Activated CD4-positive, alpha-beta T cell treated with anti-CD3 and anti-CD28 coated beads, Interleukin-2, amount 10 ng/mL, durations not matched to agents 7 days and 5 days (primary cell): ENCODE results near the gene VSTM2A. TPM values are rescaled to one million over a fixed set of nuclear protein-coding genes. Genes with fewer than 3 reads are reported as not detected.
"Not testable (repeated sequence)": the region's sequence is repeated elsewhere in the genome, so short reads cannot be mapped to it uniquely, and the experiment has no call there.

Experiments used
- CTCF ChIA-PET: fragments of 350-600 bp; sonication (Branson Sonifier 250); formaldehyde crosslinking; loops from one replicate; lab custom pipeline; 2021; ENCODE audit warnings: antibody characterized with exemption; lab: Charles Lee
- POLR2A ChIA-PET: fragments of 350-600 bp; sonication (Branson Sonifier 250); formaldehyde crosslinking; loops from one replicate; lab custom pipeline; 2021; ENCODE audit warnings: antibody characterized with exemption; lab: Charles Lee
- DNase-seq: peaks from one replicate; pipeline ENCODE4 v3.0.0-alpha.2; 2020
- H3K27ac Mint-ChIP-seq: one replicate; pipeline ENCODE4 v1.8.0; 2021; ENCODE audit warnings: mild to moderate bottlenecking, moderate library complexity, mixed read lengths
- H3K27me3 Mint-ChIP-seq: one replicate; pipeline ENCODE4 v1.8.0; 2021; ENCODE audit warnings: mixed read lengths
- H3K36me3 Mint-ChIP-seq: one replicate; pipeline ENCODE4 v1.8.0; 2021; ENCODE audit warnings: low read depth, mixed read lengths
- H3K4me1 Mint-ChIP-seq: one replicate; pipeline ENCODE4 v1.8.0; 2021; ENCODE audit warnings: mixed read lengths
- H3K4me3 Mint-ChIP-seq: one replicate; pipeline ENCODE4 v1.8.0; 2021; ENCODE audit warnings: mild to moderate bottlenecking, moderate library complexity, mixed read lengths
- H3K9me3 Mint-ChIP-seq: one replicate; pipeline ENCODE4 v1.8.0; 2021; ENCODE audit warnings: mixed read lengths
- total RNA-seq, 2 experiments: library from RNA; stranded (reverse); gene quantifications; one replicate each; pipeline ENCODE4 v1.2.3, GENCODE V29; 2021

VSTM2A gene, protein sequence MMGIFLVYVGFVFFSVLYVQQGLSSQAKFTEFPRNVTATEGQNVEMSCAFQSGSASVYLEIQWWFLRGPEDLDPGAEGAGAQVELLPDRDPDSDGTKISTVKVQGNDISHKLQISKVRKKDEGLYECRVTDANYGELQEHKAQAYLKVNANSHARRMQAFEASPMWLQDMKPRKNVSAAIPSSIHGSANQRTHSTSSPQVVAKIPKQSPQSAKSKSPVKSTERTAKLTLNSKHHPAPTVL
- not detected for total RNA-seq

DNA sequence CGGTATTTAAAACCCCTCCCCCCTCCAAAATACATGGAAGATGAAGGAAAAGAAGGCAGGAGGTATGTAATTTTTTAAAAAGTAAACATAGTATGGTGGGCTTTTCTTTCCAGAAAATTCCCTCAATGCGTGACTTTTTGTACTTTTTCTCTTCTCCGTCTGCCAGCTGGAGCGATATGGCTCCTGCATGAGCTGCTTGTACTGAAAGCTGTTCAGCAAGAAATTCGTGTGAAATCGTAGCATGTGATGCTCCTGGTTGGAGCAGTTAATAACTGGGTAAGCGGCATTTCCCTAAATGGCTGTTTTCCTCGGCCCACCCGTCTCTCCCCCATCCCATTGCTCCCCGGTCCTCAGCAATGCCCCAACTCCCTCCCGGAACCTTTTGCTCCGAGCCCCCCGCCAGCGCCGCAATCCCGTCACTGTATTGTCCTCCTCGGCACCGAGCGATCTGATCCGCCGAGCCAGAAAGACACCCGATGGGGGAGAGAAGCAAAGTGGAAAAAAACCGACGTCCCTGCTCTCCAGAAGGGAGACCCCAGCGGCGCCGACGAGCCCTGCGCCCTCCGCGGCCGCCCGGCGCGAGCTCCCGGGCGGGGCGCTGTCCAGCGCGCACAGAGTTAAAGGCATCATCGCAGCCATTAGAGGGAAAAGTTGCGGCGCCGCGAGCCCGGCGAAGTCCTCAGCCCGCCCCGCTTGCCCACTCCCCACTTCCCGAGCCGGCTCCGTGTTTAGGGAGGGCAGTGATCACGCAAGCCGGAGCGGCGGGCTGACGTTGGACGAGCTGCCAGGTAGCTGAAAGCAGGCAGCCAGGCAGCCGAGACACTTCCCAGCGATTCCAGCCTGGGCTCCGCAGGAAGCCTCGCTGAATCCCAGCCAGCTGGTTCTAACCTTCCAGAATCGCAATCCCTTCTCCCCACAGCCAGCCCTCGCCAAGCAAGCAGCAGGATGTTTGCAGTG lies at the start of gene VSTM2A:
TSS of gene VSTM2A (plus strand) at position 707 of the 957 bp plus-strand sequence. CDS start 356 bp downstream, outside the sequence.
- Mint-ChIP-seq H3K27ac (no peak within 1 kb of the TSS), H3K4me3 (no peak within 1 kb of the TSS), H3K4me1 (no peaks in the 10 kb centered on the region), H3K9me3 (no peaks in the 10 kb centered on the region), H3K27me3 (peaks cover 34% of the 10 kb centered on the region), H3K36me3 (no peaks in the 10 kb centered on the region)
- ChIA-PET CTCF (no interaction called here), POLR2A (no interaction called here)
- no peak for DNase-seq

DNA sequence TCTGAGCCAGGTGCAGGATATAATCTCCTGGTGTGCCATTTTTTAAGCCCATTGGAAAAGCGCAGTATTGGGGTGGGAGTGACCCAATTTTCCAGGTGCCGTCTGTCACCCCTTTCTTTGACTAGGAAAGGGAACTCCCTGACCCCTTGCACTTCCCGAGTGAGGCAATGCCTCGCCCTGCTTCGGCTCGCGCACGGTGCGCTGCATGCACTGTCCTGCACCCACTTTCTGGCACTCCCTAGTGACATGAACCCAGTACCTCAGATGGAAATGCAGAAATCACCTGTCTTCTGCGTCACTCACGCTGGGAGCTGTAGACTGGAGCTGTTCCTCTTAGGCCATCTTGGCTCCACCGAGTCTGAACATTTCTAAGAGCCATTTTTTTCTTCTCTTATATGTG lies 37.6 kb upstream of the VSTM2A start:
- DNase-seq, POLR2A ChIA-PET, CTCF ChIA-PET, H3K9me3 Mint-ChIP-seq, H3K27me3 Mint-ChIP-seq, H3K4me3 Mint-ChIP-seq, H3K36me3 Mint-ChIP-seq, H3K4me1 Mint-ChIP-seq, H3K27ac Mint-ChIP-seq: not testable (repeated sequence)

DNA sequence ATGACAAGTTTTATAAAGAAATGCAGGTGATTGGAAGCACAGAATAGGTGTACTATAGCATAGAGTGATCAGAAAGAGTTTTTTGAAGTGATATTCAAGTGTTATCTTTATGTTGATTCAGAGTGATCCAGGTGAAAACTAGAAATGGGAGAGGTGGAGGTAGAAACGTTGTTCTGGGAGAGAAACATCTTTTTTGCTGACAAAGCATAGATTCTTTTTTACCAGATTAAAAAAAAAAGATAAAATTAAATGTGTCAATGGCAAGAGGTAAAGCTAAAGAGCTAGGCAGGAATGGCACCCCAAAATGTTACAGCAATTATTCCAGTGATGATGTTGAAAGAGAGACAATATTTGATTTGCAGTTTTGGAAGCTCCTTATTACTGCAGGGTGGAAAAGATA lies 12.6 kb upstream of the VSTM2A start:
- Mint-ChIP-seq H3K27ac (no peak overlapping the region), H3K4me3 (no peak overlapping the region), H3K4me1 (no peaks in the 10 kb centered on the region), H3K9me3 (peaks cover 17% of the 10 kb centered on the region), H3K27me3 (no peaks in the 10 kb centered on the region), H3K36me3 (no peaks in the 10 kb centered on the region)
- ChIA-PET CTCF (no interaction called here), POLR2A (no interaction called here)
- no peak for DNase-seq

DNA sequence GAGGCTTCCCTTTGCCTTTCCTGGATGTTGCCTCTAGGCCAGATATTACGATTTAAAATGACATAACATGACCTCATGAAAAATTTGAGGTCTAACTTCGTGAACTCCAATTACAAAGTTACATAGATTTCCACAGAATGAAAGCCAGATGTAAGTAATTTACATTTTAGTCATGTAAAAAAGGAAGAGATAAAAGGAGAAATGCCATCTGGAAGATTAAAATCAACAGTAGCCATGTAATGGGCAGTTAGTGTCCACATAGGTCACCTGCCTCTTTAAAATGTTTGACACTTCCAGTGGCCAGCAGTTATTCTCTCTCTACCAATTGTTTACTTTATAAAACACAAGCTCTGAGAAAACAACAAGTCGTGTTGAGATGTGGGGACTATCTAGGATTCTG lies 4.1 kb upstream of the VSTM2A start:
- Mint-ChIP-seq H3K27me3 (peaks cover 15% of the 10 kb centered on the region), H3K36me3 (no peaks in the 10 kb centered on the region), H3K4me1 (no peaks in the 10 kb centered on the region), H3K9me3 (peaks cover 4% of the 10 kb centered on the region), H3K27ac (no peak overlapping the region), H3K4me3 (no peak overlapping the region)
- DNase-seq, result no peak
- ChIA-PET CTCF (no interaction called here), POLR2A (no interaction called here)

DNA sequence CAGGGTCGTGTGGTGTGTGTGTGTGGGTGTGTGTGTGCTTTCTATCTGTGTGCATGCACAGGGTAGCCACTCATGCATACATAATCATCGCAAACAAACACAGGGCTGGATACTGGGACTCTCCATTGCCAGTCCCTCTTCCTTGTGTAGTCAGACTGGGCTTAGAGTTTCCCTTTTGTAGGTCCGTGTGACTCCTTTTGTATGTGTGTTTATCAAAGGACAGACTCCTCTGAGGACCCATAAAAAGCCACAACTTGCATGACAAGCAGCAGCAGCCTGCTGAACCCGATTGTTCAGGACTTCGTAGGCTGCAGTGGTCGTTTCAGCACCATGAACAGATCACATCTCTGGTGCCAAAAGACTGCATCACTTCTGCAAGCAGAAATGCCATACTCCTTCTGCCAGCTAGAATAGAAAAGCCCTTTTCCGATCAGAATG lies 895 bp downstream of the VSTM2A start:
- no peak for DNase-seq
- H3K27ac Mint-ChIP-seq, result no peak overlapping the region
- no peaks in the 10 kb centered on the region for H3K36me3 Mint-ChIP-seq
- ChIA-PET CTCF (no interaction called here), POLR2A (no interaction called here)
- H3K4me3 Mint-ChIP-seq, result no peak overlapping the region
- no peaks in the 10 kb centered on the region for H3K9me3 Mint-ChIP-seq
- H3K4me1 Mint-ChIP-seq, result no peaks in the 10 kb centered on the region
- H3K27me3 Mint-ChIP-seq, result peaks cover 36% of the 10 kb centered on the region

DNA sequence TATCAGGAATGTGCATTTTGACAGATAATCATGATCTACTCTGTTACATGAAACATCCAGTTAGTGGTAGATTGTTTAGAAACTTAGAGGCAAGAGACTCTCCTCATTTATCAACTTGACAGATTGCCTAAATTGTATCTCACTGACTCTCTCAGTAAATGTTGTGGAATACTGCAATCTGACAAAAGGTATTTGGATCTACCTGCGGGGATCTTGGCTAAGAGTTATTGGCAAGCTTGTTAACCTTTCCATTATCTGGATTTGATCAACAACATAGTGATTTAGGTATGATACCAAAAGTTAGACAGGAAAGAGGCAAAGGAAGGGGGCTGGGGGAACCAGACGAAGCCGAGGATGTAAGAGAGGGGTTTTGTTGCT lies 2.0 kb downstream of the VSTM2A start:
- no peak for DNase-seq
- no peak overlapping the region for H3K4me3 Mint-ChIP-seq
- H3K4me1 Mint-ChIP-seq, result no peaks in the 10 kb centered on the region
- ChIA-PET CTCF (no interaction called here), POLR2A (no interaction called here)
- H3K9me3 Mint-ChIP-seq, result no peaks in the 10 kb centered on the region
- no peaks in the 10 kb centered on the region for H3K36me3 Mint-ChIP-seq
- H3K27ac Mint-ChIP-seq, result no peak overlapping the region
- peaks cover 37% of the 10 kb centered on the region for H3K27me3 Mint-ChIP-seq

DNA sequence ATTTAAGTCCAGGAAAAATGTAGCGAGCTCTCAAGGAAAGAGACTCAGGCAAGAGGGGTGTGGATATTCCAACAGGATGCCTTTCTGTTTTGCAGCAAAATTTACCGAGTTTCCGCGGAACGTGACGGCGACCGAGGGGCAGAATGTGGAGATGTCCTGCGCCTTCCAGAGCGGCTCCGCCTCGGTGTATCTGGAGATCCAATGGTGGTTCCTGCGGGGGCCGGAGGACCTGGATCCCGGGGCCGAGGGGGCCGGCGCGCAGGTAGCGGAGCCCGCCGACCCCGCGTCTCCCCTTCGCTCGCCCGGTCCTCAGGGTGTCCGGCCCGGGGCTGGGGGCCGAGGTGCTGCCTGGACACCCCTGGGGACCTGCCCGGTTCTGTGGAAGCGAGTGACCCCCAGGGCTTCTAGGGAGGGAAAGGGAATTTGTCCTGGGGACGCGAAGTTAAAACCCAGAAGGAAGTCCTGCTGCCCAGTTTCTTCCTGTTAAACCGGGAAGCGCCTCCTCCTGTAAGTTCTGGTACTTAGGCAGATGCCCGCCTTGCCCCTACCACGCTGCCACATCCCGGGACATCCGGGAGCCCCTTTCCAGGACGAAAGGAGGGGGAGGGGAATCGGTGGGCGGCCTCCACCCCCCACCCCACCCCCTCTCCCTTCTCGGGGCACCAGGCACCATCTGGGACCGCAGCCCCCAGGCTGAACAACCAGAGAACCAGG lies 2.5 kb downstream of the VSTM2A start:
- Mint-ChIP-seq H3K4me1 (no peaks in the 10 kb centered on the region), H3K36me3 (no peaks in the 10 kb centered on the region), H3K27ac (no peak overlapping the region), H3K27me3 (peaks cover 37% of the 10 kb centered on the region), H3K9me3 (no peaks in the 10 kb centered on the region), H3K4me3 (no peak overlapping the region)
- POLR2A ChIA-PET, result no interaction called here
- CTCF ChIA-PET, result no interaction called here
- DNase-seq, result no peak

DNA sequence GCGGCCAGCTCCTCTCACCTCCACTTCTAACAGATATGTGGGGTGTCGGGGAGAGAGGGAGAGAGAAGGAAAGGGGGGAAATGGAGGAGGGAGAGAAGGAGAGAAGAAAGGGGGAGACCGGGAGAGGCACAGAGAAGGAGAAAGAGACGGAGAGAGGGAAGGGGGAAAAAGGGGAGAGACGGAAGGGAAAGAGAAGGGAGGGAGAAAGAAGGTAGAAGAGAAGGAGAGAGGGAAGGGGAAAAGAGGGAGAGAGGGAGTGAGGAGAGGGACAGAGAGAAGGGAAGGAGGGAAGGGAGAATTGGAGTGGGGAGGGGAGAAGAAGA lies 3.0 kb downstream of the VSTM2A start:
- H3K27me3 Mint-ChIP-seq, result peaks cover 37% of the 10 kb centered on the region

DNA sequence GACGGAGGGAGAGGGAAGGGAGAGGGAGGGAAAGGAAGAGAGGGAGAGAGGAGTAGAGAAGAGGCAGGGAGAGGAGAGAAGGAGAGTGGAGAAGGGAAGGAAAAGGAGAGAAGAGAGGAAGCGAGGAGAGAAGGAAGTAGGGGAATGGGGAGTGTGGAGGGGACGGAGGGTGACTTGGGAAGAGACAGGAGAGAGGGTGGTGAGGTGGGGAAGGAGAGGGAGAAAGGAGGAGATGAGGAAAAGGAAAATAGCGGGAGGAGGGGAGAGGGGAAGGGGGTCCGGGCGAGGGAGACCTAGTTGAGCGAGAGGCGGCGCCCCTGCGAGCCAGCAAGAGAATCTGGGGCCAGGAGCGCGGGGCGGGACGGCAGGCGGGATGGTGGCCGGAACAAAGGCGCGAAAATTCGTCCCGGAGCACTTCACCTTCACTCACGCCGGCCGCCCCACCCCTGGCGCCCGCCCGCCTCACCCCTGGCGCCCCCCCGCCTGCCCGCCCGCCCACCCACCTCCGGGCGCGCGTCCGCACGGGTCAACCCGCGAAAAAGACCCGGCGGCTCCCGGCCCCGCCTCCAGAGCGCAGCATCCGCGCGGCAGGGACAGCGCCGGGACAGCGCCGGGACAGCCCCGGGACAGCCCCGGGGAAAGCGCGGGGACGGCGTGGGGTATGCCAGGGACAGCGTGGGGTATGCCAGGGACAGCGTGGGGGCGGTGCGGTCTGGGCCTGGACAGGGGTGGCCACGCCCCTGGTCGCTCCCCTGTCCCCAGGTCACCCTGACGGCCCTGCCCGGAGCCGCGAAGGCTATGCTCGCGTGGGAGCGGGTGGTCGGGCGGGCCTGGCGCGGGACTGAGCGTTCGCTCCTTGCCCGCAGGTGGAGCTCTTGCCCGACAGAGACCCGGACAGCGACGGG lies 4.2 kb downstream of the VSTM2A start:
- Mint-ChIP-seq H3K27ac (no peak overlapping the region), H3K4me3 (no peak overlapping the region), H3K9me3 (no peaks in the 10 kb centered on the region), H3K36me3 (no peaks in the 10 kb centered on the region), H3K4me1 (no peaks in the 10 kb centered on the region), H3K27me3 (peaks cover 37% of the 10 kb centered on the region)
- no peak for DNase-seq
- CTCF ChIA-PET, result no interaction called here
- POLR2A ChIA-PET, result no interaction called here

More for the DNA sequence above, 3.0 kb downstream of the VSTM2A start:
- no peaks in the 10 kb centered on the region for H3K36me3 Mint-ChIP-seq
- ChIA-PET POLR2A (no interaction called here), CTCF (no interaction called here)
- no peak overlapping the region for H3K27ac Mint-ChIP-seq
- DNase-seq, result no peak
- no peaks in the 10 kb centered on the region for H3K9me3 Mint-ChIP-seq
- no peaks in the 10 kb centered on the region for H3K4me1 Mint-ChIP-seq
- H3K4me3 Mint-ChIP-seq, result no peak overlapping the region

DNA sequence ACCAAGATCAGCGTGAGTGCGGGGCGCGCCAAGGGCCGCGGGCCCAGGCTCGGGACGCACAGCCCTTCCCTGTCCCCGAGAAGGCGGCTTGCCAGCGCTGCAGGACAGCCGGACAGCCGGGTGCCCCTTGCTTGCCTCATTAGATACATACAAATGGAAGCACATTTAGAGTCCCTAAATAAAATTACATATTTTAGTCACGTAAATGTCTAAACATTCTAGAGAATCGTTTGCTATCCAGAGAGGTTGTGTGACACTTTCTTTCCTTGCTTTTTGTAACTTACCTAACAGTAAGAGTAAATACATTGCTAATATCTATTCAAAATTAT lies 4.8 kb downstream of the VSTM2A start:
- ChIA-PET POLR2A (no interaction called here), CTCF (no interaction called here)
- no peaks in the 10 kb centered on the region for H3K36me3 Mint-ChIP-seq
- DNase-seq, result no peak
- no peak overlapping the region for H3K27ac Mint-ChIP-seq
- H3K9me3 Mint-ChIP-seq, result no peaks in the 10 kb centered on the region
- no peaks in the 10 kb centered on the region for H3K4me1 Mint-ChIP-seq
- no peak overlapping the region for H3K4me3 Mint-ChIP-seq
- peaks cover 30% of the 10 kb centered on the region for H3K27me3 Mint-ChIP-seq

DNA sequence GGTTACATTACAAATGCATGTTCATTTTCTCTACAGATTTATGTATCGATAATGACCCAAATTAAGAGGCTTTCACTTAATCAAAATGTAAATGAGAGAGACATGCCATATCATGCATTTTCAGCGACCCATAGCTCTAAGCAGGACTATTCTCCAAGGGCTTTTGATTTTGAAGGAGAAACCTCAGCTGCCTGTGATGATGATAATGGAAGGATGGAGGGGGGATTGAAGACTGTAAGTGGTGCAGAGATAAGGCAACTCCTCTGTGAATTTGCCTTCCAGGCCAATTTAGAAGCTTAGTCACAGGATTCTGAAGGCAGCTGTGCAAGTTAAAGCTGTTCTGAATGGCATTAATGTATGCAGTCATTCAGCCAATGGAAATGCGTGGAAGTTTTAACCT lies 8.3 kb downstream of the VSTM2A start:
- Mint-ChIP-seq H3K27ac (no peak overlapping the region), H3K27me3 (peaks cover 6% of the 10 kb centered on the region), H3K36me3 (no peaks in the 10 kb centered on the region), H3K4me1 (no peaks in the 10 kb centered on the region), H3K4me3 (no peak overlapping the region), H3K9me3 (no peaks in the 10 kb centered on the region)
- no peak for DNase-seq
- POLR2A ChIA-PET, result no interaction called here
- CTCF ChIA-PET, result no interaction called here

DNA sequence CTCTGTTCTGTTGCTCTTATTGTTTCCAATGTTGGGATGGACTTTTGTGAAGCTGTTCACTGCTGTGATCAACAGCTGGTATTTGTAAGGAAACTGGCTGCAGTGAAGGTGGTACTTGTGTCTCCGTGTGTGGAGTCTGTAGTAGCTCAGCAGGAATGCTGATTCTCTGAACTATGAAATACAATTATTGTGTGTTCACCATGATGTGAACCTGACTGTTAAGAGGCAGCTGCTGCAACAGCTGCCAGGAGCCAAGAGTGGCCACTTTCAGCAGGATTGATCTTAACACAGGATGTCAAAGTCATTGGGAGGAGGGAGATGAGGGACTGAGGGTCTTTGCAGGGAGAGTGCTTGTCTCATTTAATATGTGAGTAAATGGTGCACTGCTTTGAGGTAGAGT lies 13.9 kb downstream of the VSTM2A start:
- no peak overlapping the region for H3K27ac Mint-ChIP-seq
- no peak overlapping the region for H3K4me3 Mint-ChIP-seq
- no peaks in the 10 kb centered on the region for H3K4me1 Mint-ChIP-seq
- no peaks in the 10 kb centered on the region for H3K9me3 Mint-ChIP-seq
- DNase-seq, result no peak
- CTCF ChIA-PET, result no interaction called here
- POLR2A ChIA-PET, result no interaction called here
- no peaks in the 10 kb centered on the region for H3K36me3 Mint-ChIP-seq
- H3K27me3 Mint-ChIP-seq, result no peaks in the 10 kb centered on the region
